BLaER1 treated with 17β-estradiol and CSF1 and Interleukin-3, amounts not matched to agents 10 nM and 100 nM (cell line): Measurements from ENCODE around the gene SDCBP2.

Source experiments
- H3K27ac ChIP-seq, 11 experiments: shearing (Covaris generic); formaldehyde crosslinking; 2 replicates each; pipeline ENCODE4 v1.8.1; 2022
- H3K27me3 ChIP-seq, 11 experiments: shearing (Covaris generic); formaldehyde crosslinking; 2 replicates each; pipeline ENCODE4 v1.8.1; 2022
- H3K36me3 ChIP-seq, 11 experiments: shearing (Covaris generic); formaldehyde crosslinking; 2 replicates each; pipeline ENCODE4 v1.8.1; 2022
- H3K4me1 ChIP-seq, 10 experiments: shearing (Covaris generic); formaldehyde crosslinking; 2 replicates each; pipeline ENCODE4 v1.8.1; 2022
- H3K4me2 ChIP-seq, 11 experiments: shearing (Covaris generic); formaldehyde crosslinking; 2 replicates each; pipeline ENCODE4 v1.8.1; 2022
- H3K4me3 ChIP-seq, 10 experiments: shearing (Covaris generic); formaldehyde crosslinking; 2 replicates each; pipeline ENCODE4 v1.8.1; 2022
- H3K9ac ChIP-seq, 11 experiments: shearing (Covaris generic); formaldehyde crosslinking; 2 replicates each; pipeline ENCODE4 v1.8.1; 2022
- H3K9me3 ChIP-seq, 11 experiments: shearing (Covaris generic); formaldehyde crosslinking; replicated peaks in 1 of 11; 2 replicates each; pipeline ENCODE4 v1.8.1; 2022
- H4K20me1 ChIP-seq, 11 experiments: shearing (Covaris generic); formaldehyde crosslinking; 2 replicates each; pipeline ENCODE4 v1.8.1; 2022
- Cebpa-rat ChIP-seq, 11 experiments: shearing (Covaris generic); IDR thresholded peaks; 2 replicates each; pipeline ENCODE4 v1.8.1; 2022

The SDCBP2 gene

DNA sequence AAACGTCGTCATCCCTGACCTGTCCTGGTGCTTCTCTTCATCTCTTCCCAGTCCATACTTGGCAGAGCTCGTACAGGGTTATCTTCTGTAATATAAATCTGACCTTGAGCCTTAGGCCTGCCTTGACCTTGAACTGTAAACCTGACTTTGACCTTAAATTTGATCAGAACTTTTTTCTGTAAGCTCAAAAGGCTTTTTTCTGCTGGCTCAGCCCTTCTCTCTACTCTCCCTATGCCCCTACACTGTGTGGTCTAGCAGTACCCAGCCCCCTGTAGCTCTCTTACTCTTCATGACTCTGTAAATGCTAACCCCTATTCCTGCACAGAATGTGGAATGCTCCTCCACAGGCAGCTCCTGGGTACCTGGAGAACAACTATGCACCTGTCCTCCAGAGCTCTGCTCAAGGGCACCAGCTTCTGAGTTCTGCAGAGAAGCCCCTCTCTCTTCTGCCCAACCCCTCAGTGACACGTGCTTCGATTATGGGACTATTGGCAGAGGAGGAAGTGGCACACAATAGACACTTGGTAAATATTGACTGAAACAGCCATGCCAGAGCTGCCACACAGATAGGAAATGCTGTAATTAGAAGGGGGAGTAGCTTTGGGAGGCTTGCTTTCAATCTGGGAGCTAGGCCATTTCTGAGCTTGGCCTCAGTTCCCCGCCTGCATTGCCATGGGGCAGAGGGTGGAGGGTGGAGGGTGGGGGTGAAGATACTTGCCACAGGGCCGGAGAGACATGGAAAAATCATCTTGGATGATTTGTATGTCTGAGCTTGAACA, 47.5 kb downstream of the SDCBP2 start:
- H3K36me3 ChIP-seq, result no peaks in the 10 kb centered on the region
- TF ChIP-seq Cebpa-rat (IDR thresholded peaks at IDR 0.05), result no peak
- peaks cover 0 to 4% (median 2%) of the 10 kb centered on the region in 10 experiments; a peak in 4 of 20 replicates for H3K4me1 ChIP-seq

DNA sequence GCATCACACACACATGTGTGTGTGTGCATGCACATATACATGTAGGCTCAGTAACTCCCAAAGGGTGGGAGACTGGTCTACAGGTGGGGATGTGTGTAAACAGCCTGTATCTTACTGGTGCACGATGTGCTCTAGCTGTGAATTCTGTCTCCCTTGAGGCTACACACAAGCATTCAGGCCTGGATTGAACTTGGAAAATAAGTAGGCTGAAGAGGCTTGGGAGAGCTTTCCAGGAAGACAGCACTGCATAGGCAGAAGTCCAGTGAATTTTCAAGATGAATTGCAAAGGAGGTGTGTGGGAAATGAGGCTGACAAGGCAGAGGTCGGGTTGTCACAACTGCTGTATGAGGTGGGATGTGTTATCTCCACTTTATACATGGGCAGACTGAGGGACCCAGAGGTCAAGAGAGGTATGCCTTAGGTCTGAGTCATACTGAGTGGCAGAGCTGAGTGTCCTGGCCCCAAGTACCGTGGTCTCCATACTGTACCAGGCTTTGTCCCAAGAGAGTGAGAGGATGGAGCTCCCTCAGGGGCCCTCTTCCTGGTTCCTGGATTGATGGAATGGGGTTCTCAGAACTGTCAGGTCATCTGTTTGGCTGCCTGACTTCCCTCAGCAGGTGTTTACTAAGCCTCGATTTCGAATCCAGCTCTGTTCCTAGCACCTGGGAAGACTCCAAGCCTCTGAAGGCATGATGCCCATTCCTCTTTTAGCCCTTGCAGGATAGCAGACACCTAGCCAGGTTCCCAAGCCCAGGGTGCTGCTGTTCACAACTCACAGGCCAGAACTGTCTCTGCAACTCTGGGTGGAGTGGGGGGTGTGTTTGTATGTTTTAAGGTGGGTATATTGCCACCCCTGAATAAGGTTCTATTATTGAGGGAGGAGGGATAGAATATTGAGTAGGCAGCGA, 48.5 kb downstream of the SDCBP2 start:
- Histone ChIP-seq H3K27ac (no peak overlapping the region), H3K4me1 (no peaks in the 10 kb centered on the region), H4K20me1 (no peaks in the 10 kb centered on the region), H3K9me3 (no peaks in the 10 kb centered on the region), H3K36me3 (no peaks in the 10 kb centered on the region), H3K4me3 (no peak overlapping the region), H3K9ac (no peak overlapping the region), H3K27me3 (no peaks in the 10 kb centered on the region), H3K4me2 (no peak overlapping the region)
- no peak for TF ChIP-seq Cebpa-rat (IDR thresholded peaks at IDR 0.05)

More for the DNA sequence above, 47.5 kb downstream of the SDCBP2 start:
- Histone ChIP-seq H3K27me3 (no peaks in the 10 kb centered on the region), H4K20me1 (no peaks in the 10 kb centered on the region), H3K9me3 (no peaks in the 10 kb centered on the region), H3K9ac (no peak overlapping the region), H3K4me2 (no peak overlapping the region), H3K27ac (no peak overlapping the region), H3K4me3 (no peak overlapping the region)

DNA sequence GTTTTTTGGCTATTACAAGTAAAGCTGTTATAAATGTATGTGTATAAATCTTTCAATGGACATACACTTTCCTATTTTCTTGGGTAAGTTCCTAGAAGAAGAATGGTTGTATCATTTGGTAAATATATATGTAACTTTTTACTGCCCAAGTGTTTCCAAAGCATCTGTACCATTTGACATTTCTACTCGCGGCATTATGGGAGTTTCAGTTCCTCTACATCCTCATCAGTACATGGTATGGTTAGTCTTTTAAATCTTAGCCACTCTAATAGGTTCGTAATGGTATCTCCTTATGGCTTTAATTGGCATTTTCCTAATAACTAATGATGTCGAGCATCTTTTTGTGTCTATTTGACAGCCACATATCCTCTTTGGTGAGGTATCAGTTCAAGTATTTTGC, 49.9 kb downstream of the SDCBP2 start:
- Histone ChIP-seq H3K27me3 (no peaks in the 10 kb centered on the region), H3K36me3 (no peaks in the 10 kb centered on the region), H4K20me1 (no peaks in the 10 kb centered on the region), H3K9me3 (no peaks in the 10 kb centered on the region), H3K4me3 (no peak overlapping the region), H3K27ac (no peak overlapping the region), H3K9ac (no peak overlapping the region), H3K4me1 (no peaks in the 10 kb centered on the region), H3K4me2 (no peak overlapping the region)
- TF ChIP-seq Cebpa-rat (IDR thresholded peaks at IDR 0.05), result no peak

DNA sequence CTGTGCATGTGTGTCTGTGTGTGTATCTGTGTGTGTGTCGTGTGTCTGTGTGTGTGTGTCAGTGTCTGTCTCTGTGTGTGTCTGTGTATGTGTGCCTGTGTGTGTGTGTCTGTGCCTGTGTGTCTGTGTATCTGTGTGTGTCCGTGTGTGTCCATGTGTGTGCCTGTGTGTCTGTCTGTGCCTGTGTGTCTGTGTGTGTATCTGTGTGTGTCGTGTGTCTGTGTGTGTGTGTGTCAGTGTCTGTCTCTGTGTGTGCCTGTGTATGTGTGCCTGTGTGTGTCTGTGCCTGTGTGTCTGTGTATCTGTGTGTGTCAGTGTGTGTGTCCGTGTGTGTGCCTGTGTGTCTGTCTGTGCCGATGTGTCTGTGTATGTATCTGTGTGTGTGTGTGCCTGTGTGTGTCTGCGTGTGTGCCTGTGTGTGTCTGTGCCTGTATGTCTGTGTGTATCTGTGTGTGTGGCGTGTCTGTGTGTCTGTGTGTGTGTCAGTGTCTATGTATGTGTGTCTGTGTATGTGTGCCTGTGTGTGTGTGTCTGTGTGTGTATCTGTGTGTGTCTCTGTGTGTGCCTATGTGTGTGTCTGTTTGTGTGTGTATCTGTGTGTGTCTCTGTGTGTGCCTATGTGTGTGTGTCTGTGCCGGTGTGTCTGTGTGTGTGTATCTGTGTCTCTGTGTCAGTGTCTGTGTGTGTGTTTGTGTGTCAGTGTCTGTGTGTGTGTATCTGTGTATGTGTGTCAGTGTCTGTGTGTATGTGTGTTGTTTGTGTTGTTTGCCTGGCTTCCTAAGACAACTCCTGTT, 51.2 kb downstream of the SDCBP2 start:
- TF ChIP-seq Cebpa-rat (IDR thresholded peaks at IDR 0.05), result no peak

DNA sequence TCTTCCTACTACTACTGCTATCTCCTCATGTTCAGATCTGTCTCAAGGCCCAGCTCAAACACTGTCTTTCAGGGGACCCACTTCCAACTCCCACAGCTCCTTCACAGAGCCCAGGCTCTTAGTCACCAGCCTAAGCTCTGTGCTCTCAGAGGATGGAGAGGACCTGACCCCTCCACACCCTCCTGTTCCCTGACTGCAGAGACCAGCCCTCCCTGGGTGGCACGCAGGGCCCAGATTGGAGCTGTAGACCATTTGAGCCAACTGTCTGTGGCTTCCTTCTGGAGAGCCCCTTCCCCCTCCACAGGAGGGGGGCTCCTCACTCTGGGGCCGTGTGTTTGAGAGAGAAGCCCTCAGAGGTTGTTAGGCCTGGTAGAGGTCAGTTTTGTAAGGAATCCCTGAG, 53.0 kb downstream of the SDCBP2 start:
- no peak for TF ChIP-seq Cebpa-rat (IDR thresholded peaks at IDR 0.05)
- peaks cover 0 to 5% (median 0%) of the 10 kb centered on the region in 11 experiments; a peak in 1 of 22 replicates for H4K20me1 ChIP-seq
- no peak overlapping the region for H3K4me3 ChIP-seq
- H3K9me3 ChIP-seq, result no peaks in the 10 kb centered on the region
- H3K27ac ChIP-seq, result no peak overlapping the region
- no peak overlapping the region for H3K9ac ChIP-seq
- H3K4me1 ChIP-seq, result peaks cover 8 to 15% (median 11%) of the 10 kb centered on the region in 10 experiments
- no peaks in the 10 kb centered on the region for H3K36me3 ChIP-seq
- no peaks in the 10 kb centered on the region for H3K27me3 ChIP-seq
- H3K4me2 ChIP-seq, result no peak overlapping the region

More for the DNA sequence above, 51.2 kb downstream of the SDCBP2 start:
- Histone ChIP-seq H3K36me3 (no peaks in the 10 kb centered on the region), H4K20me1 (peaks cover 0 to 3% (median 0%) of the 10 kb centered on the region in 11 experiments; a peak in 1 of 22 replicates), H3K4me3 (no peak overlapping the region), H3K27ac (no peak overlapping the region), H3K4me1 (peaks cover 6 to 10% (median 8%) of the 10 kb centered on the region in 10 experiments), H3K4me2 (no peak overlapping the region), H3K9me3 (no peaks in the 10 kb centered on the region), H3K9ac (no peak overlapping the region), H3K27me3 (no peaks in the 10 kb centered on the region)

DNA sequence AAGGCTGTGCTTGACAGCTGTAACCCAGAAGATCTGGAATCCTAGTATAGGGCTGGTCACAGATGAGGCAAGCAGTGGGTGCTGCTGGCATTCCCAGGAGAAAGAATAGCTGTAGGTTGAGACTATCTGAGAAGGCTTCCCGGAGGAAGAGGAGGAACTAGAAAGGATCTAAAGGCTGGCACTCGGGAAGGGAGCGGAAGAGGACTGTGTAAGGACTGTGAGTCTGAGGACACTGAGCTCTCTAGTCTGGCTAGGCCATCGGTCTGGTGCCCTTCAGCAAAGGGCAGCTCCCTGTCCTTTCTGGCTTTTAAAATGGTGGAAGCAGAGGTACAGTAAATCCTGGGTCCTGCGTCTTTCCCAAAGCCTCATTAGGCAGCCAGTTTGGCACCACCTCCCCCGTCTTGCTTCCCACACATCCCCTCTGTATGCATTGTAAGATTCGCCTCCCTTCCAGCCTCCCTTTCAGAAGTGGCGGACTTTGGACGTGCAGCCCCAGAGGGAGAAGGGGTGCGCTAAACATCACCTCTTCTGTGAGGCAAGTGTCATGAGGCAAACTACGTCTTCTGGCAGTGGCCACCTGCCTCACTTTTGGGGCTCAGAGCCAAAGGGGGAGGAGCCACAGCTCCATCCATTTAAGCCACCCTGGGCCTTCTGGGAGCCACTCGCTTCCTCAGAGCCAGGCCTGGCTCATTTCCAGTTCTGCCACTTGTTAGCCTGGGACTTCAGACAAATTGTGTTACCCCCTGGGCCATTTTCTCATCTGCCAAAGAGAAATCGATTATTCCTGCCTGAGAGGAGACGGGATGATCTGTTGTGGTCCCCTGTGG, 54.2 kb downstream of the SDCBP2 start:
- Histone ChIP-seq H3K9ac (no peak overlapping the region), H3K4me1 (peaks cover 8 to 15% (median 11%) of the 10 kb centered on the region in 10 experiments), H3K4me3 (no peak overlapping the region), H4K20me1 (peaks cover 0 to 5% (median 0%) of the 10 kb centered on the region in 11 experiments; a peak in 1 of 22 replicates), H3K27me3 (no peaks in the 10 kb centered on the region), H3K36me3 (no peaks in the 10 kb centered on the region), H3K4me2 (no peak overlapping the region), H3K9me3 (no peaks in the 10 kb centered on the region), H3K27ac (no peak overlapping the region)
- no peak for TF ChIP-seq Cebpa-rat (IDR thresholded peaks at IDR 0.05)

DNA sequence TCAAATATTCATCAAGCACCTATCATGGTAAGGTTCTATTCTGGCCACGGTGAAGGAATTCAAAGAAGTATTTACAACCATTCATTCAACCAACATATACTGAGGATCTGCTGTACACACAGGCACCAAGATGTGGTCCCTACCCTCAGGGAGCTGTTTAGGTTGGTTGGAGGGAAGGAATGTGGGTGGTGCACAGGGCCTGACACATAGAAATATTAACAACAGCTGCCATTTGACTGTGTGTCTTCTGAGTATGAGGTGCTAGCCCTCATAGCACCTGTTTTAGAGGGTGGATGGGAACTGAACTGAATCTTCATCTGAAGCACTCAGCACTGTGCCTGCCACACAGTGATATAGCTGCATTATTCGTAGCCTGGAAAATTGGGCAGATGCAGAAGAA, 55.6 kb downstream of the SDCBP2 start:
- no peak overlapping the region for H3K4me3 ChIP-seq
- no peaks in the 10 kb centered on the region for H3K9me3 ChIP-seq
- H3K4me2 ChIP-seq, result peak overlapping the region in 8 of 11 experiments; percentile 23 to 62 (median 50); a peak in 12 of 22 replicates
- no peak overlapping the region for H3K27ac ChIP-seq
- H4K20me1 ChIP-seq, result peaks cover 0 to 5% (median 0%) of the 10 kb centered on the region in 11 experiments; a peak in 1 of 22 replicates
- peaks cover 8 to 15% (median 11%) of the 10 kb centered on the region in 10 experiments for H3K4me1 ChIP-seq
- H3K27me3 ChIP-seq, result no peaks in the 10 kb centered on the region
- no peaks in the 10 kb centered on the region for H3K36me3 ChIP-seq
- H3K9ac ChIP-seq, result no peak overlapping the region
- TF ChIP-seq Cebpa-rat (IDR thresholded peaks at IDR 0.05), result no peak
